Liver (tissue), 9 donors: ENCODE data around the gene GABARAPL1. TPM values are rescaled to one million over a fixed set of nuclear protein-coding genes. Genes with fewer than 3 reads are reported as not detected.

Experiments used
- DNase-seq: peaks from one replicate; pipeline ENCODE4 v3.0.0-alpha.2; 2017; ENCODE audit warnings: low spot score
- H3K27ac ChIP-seq, 2 donors: one replicate each; pipeline ENCODE4 v1.7.0; 2013; ENCODE audit warnings: inconsistent platforms in 2 of 2, low read length in 2 of 2, control low read depth in 1 of 2, low read depth in 1 of 2, mild to moderate bottlenecking in 1 of 2
- H3K27me3 ChIP-seq, 4 donors: one replicate each; pipeline versions ENCODE4 v1.6.1 to v1.7.0; 2013; ENCODE audit warnings: low read length in 3 of 4, inconsistent platforms in 1 of 4, mild to moderate bottlenecking in 1 of 4, moderate library complexity in 1 of 4; ENCODE audit not compliant: control insufficient read depth in 4 of 4, insufficient read depth in 4 of 4
- H3K36me3 ChIP-seq, 4 donors: one replicate each; pipeline versions ENCODE4 v1.6.1 to v1.7.0; 2013; ENCODE audit warnings: low read length in 3 of 4, mild to moderate bottlenecking in 3 of 4, low read depth in 1 of 4, moderate library complexity in 1 of 4; ENCODE audit not compliant: control insufficient read depth in 4 of 4, insufficient read depth in 3 of 4
- H3K4me1 ChIP-seq, 4 donors: one replicate each; pipeline versions ENCODE4 v1.6.1 to v1.7.0; 2013; ENCODE audit warnings: low read length in 3 of 4, mild to moderate bottlenecking in 3 of 4, moderate library complexity in 1 of 4; ENCODE audit not compliant: control insufficient read depth in 4 of 4, insufficient read depth in 4 of 4
- H3K4me3 ChIP-seq, 3 donors: one replicate each; pipeline versions ENCODE4 v1.6.1 to v1.7.0; 2013; ENCODE audit warnings: low read length in 3 of 3, control low read depth in 1 of 3, low read depth in 1 of 3, mild to moderate bottlenecking in 1 of 3
- H3K9ac ChIP-seq, 2 donors: one replicate each; pipeline ENCODE4 v1.7.0; 2013; ENCODE audit warnings: low read length in 2 of 2, mild to moderate bottlenecking in 2 of 2, moderate library complexity in 2 of 2, control low read depth in 1 of 2, low read depth in 1 of 2
- H3K9me3 ChIP-seq, 4 donors: one replicate each; pipeline versions ENCODE4 v1.6.1 to v1.7.0; 2013; ENCODE audit warnings: low read length in 3 of 4; ENCODE audit not compliant: control insufficient read depth in 4 of 4
- ATF3 ChIP-seq: IDR thresholded peaks from 2 replicates; pipeline ENCODE4 v1.6.1; 2016; ENCODE audit warnings: antibody characterized with exemption
- EGR1 ChIP-seq, 2 donors: IDR thresholded peaks; 2 replicates each; pipeline ENCODE4 v1.6.1; 2016 to 2018; ENCODE audit warnings: antibody characterized with exemption in 2 of 2, low read depth in 2 of 2
- FOXA1 ChIP-seq: IDR thresholded peaks from 2 replicates; pipeline ENCODE4 v1.6.1; 2016; ENCODE audit warnings: antibody characterized with exemption
- FOXA2 ChIP-seq: IDR thresholded peaks from 2 replicates; pipeline ENCODE4 v1.6.1; 2016; ENCODE audit warnings: antibody characterized with exemption
- HNF4A ChIP-seq, 2 donors: conservative IDR thresholded peaks; 2 replicates each; pipeline ENCODE4 v1.6.1; 2016; ENCODE audit warnings: antibody characterized with exemption in 2 of 2, mild to moderate bottlenecking in 2 of 2
- NR2F2 ChIP-seq: IDR thresholded peaks from 2 replicates; pipeline ENCODE4 v1.6.1; 2016; ENCODE audit warnings: antibody characterized with exemption
- RAD21 ChIP-seq, 2 donors: IDR thresholded peaks; 2 replicates each; pipeline ENCODE4 v1.6.1; 2016; ENCODE audit warnings: antibody characterized with exemption in 2 of 2, mild to moderate bottlenecking in 2 of 2
- REST ChIP-seq: IDR thresholded peaks from 2 replicates; pipeline ENCODE4 v1.6.1; 2016; ENCODE audit warnings: antibody characterized with exemption, mild to moderate bottlenecking
- SP1 ChIP-seq: IDR thresholded peaks from 2 replicates; pipeline ENCODE4 v1.6.1; 2018; ENCODE audit warnings: antibody characterized with exemption, mild to moderate bottlenecking
- YY1 ChIP-seq: IDR thresholded peaks from 2 replicates; pipeline ENCODE4 v1.6.1; 2016; ENCODE audit warnings: antibody characterized with exemption, mild to moderate bottlenecking
- ZBTB33 ChIP-seq: IDR thresholded peaks from 2 replicates; pipeline ENCODE4 v1.6.1; 2016; ENCODE audit warnings: antibody characterized with exemption
- WGBS: extraction: QIAGEN DNeasy Blood & Tissue Kit; methylation state at CpG from one replicate; pipeline ENCODE4 v1.1.7; 2013; 5-methylcytosine and 5-hydroxymethylcytosine counted together
- polyA plus RNA-seq, 2 donors: library from polyadenylated mRNA; stranded (reverse) in 1 of 2; unstranded in 1 of 2; fragments of 200-250 nt in 1 of 2; fragments of >200 nt in 1 of 2; fragmentation: Nextera tagmentation in 1 of 2; extraction: Ambion mirVana in 1 of 2; gene quantifications; one replicate each; pipeline versions ENCODE4 v1.2.1 to v1.2.3, GENCODE V29; 2013 to 2015
- total RNA-seq, 2 donors: library from RNA; depleted of rRNA; stranded (reverse); fragments of >200 nt; gene quantifications; one replicate each; pipeline ENCODE4 v1.2.3, GENCODE V29; 2014
- donor health status: healthy.
- donor health status: healthy.
- donor health status: healthy.
- donor health status: healthy.
- donor health status: healthy.

GABARAPL1 gene
- total and polyA plus RNA-seq, 4 donors = 18.0 to 118 (median 53.0) TPM

- WGBS = 85% methylated on average over 2 of the region's 2 CpGs
- H3K4me3 ChIP-seq = no peak overlapping the region
Measured at GRCh38 chr12:10272467-10272866, 59.8 kb downstream of the GABARAPL1 start.

More at GRCh38 chr12:10272467-10272866, 59.8 kb downstream of the GABARAPL1 start:
- Histone ChIP-seq H3K36me3 (no peaks in the 10 kb centered on the region), H3K4me1 (no peaks in the 10 kb centered on the region), H3K27ac (no peak overlapping the region), H3K9ac (no peak overlapping the region), H3K27me3 (no peaks in the 10 kb centered on the region), H3K9me3 (no peaks in the 10 kb centered on the region)
- TF ChIP-seq ATF3 (no peak), REST (no peak), HNF4A (conservative IDR thresholded peaks at IDR 0.05) (no peak), SP1 (no peak), RAD21 (IDR thresholded peaks at IDR 0.05) (no peak), FOXA2 (no peak), EGR1 (IDR thresholded peaks at IDR 0.05; ENCODE audit: low read depth in 2 of 2) (no peak), NR2F2 (no peak), YY1 (no peak), ZBTB33 (no peak), FOXA1 (no peak)
- DNase-seq = no peak

Other genes starting within 250 kb of the GABARAPL1 start
- 1 to 10 TPM; 2.3 to 3.4 TPM for gene CLEC12A, start 241.5 kb upstream of the GABARAPL1 start, total RNA-seq
- 1 to 10 TPM; 3.0 to 4.7 TPM for gene CLEC12A, start 241.5 kb upstream of the GABARAPL1 start, polyA plus RNA-seq
- gene CLEC1B, start 213.8 kb upstream of the GABARAPL1 start, total RNA-seq = 10 to 100 TPM; 28.0 to 29.8 TPM
- 10 to 100 TPM; 33.2 to 36.4 TPM for gene CLEC1B, start 213.8 kb upstream of the GABARAPL1 start, polyA plus RNA-seq
- gene CLEC12B, start 202.2 kb upstream of the GABARAPL1 start, total RNA-seq = under 1 TPM; 0.17 to 0.23 TPM
- gene CLEC12B, start 202.2 kb upstream of the GABARAPL1 start, polyA plus RNA-seq = under 1 TPM; 0.16 to 0.24 TPM
- under 1 TPM in 1 of 2 donors, not detected in 1; 0.14 TPM for gene CLEC9A, start 182.2 kb upstream of the GABARAPL1 start, total RNA-seq
- gene CLEC9A, start 182.2 kb upstream of the GABARAPL1 start, polyA plus RNA-seq = under 1 TPM in 1 of 2 donors, not detected in 1; 0.03 TPM
- gene CLEC1A, start 113.9 kb upstream of the GABARAPL1 start, total RNA-seq = 1 to 10 TPM in 1 of 2 donors, under 1 TPM in 1; 0.09 to 2.1 TPM
- 1 to 10 TPM; 1.1 to 1.2 TPM for gene CLEC1A, start 113.9 kb upstream of the GABARAPL1 start, polyA plus RNA-seq
- gene CLEC7A, start 82.7 kb upstream of the GABARAPL1 start, total RNA-seq = 1 to 10 TPM; 3.6 to 7.0 TPM
- gene CLEC7A, start 82.7 kb upstream of the GABARAPL1 start, polyA plus RNA-seq = 1 to 10 TPM; 2.8 to 3.9 TPM
- gene OLR1, start 40.7 kb upstream of the GABARAPL1 start, total RNA-seq = under 1 TPM in 1 of 2 donors, not detected in 1; 0.37 TPM
- under 1 TPM in 1 of 2 donors, not detected in 1; 0.13 TPM for gene OLR1, start 40.7 kb upstream of the GABARAPL1 start, polyA plus RNA-seq
- under 1 TPM in 1 of 2 donors, not detected in 1; 0.37 TPM for gene TMEM52B, start 33.8 kb upstream of the GABARAPL1 start, total RNA-seq
- not detected for gene TMEM52B, start 33.8 kb upstream of the GABARAPL1 start, polyA plus RNA-seq
- 1 to 10 TPM; 1.1 to 5.0 TPM for gene KLRD1, start 95.0 kb downstream of the GABARAPL1 start, total RNA-seq
- gene KLRD1, start 95.0 kb downstream of the GABARAPL1 start, polyA plus RNA-seq = 1 to 10 TPM in 1 of 2 donors, under 1 TPM in 1; 0.60 to 1.8 TPM
- gene KLRK1, start 177.2 kb downstream of the GABARAPL1 start, total RNA-seq = 1 to 10 TPM in 1 of 2 donors, under 1 TPM in 1; 0.98 to 4.0 TPM
- gene KLRK1, start 177.2 kb downstream of the GABARAPL1 start, polyA plus RNA-seq = 1 to 10 TPM; 1.1 to 1.6 TPM
- 1 to 10 TPM in 1 of 2 donors, under 1 TPM in 1; 0.42 to 1.3 TPM for gene KLRC4, start 196.9 kb downstream of the GABARAPL1 start, total RNA-seq
- gene KLRC4, start 196.9 kb downstream of the GABARAPL1 start, polyA plus RNA-seq = under 1 TPM; 0.17 to 0.22 TPM
- under 1 TPM; 0.14 to 0.50 TPM for gene KLRC3, start 207.7 kb downstream of the GABARAPL1 start, total RNA-seq
- gene KLRC3, start 207.7 kb downstream of the GABARAPL1 start, polyA plus RNA-seq = under 1 TPM in 1 of 2 donors, not detected in 1; 0.08 TPM
- gene KLRC2, start 223.1 kb downstream of the GABARAPL1 start, total RNA-seq = 1 to 10 TPM in 1 of 2 donors, under 1 TPM in 1; 0.19 to 1.5 TPM
- under 1 TPM; 0.13 to 0.38 TPM for gene KLRC2, start 223.1 kb downstream of the GABARAPL1 start, polyA plus RNA-seq
- 1 to 10 TPM; 1.0 to 1.5 TPM for gene KLRC1, start 240.5 kb downstream of the GABARAPL1 start, total RNA-seq
- gene KLRC1, start 240.5 kb downstream of the GABARAPL1 start, polyA plus RNA-seq = 1 to 10 TPM in 1 of 2 donors, under 1 TPM in 1; 0.10 to 1.5 TPM